Adrenal gland (tissue), 5 donors: ENCODE measurements around the gene CKMT1A.

Experiments used
- POLR2A ChIP-seq, 2 donors: fragments of 450-650 bp; IDR thresholded peaks; one replicate each; pipeline ENCODE4 v1.6.1; 2017; ENCODE audit warnings: antibody characterized with exemption in 2 of 2, mild to moderate bottlenecking in 2 of 2, moderate library complexity in 1 of 2
- TF ChIP-seq, protein P1 (sequence below), 6 experiments: fragments of 450-650 bp in 4 of 6; fragments of 200-600 bp in 2 of 6; sonication (generic) in 1 of 6; IDR thresholded peaks; 1 replicate in 5 of 6; 2 replicates in 1 of 6; pipeline versions ENCODE4 v1.5.1 to v1.8.0; 2016 to 2021; ENCODE audit warnings: antibody characterized with exemption in 6 of 6, mild to moderate bottlenecking in 2 of 6, moderate library complexity in 1 of 6
- donor health status: DM: no; HTN: no; CAD: no.

DNA sequence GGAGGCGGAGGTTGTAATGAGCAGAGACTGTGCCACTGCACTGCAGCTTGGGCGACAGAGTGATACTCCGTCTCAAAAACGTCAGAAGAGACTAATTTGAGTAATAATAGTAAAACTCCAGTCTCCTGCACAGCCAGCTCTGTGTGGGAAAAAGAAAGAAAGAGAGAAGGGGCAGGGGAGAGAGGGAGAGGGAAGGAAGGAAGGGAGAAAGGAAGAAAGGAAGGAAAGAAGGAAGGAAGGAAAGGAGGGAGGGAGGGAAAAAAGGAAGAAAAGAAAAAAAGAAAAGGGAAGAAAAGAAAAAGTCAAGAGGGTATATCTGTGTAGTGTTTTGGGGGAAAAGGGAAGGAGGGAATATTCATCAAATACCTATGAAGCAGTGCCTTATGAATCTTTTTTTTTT, 29.5 kb downstream of the CKMT1A start:
- TF ChIP-seq POLR2A (IDR thresholded peaks at IDR 0.05), result no peak
- TF ChIP-seq, protein P1, sequence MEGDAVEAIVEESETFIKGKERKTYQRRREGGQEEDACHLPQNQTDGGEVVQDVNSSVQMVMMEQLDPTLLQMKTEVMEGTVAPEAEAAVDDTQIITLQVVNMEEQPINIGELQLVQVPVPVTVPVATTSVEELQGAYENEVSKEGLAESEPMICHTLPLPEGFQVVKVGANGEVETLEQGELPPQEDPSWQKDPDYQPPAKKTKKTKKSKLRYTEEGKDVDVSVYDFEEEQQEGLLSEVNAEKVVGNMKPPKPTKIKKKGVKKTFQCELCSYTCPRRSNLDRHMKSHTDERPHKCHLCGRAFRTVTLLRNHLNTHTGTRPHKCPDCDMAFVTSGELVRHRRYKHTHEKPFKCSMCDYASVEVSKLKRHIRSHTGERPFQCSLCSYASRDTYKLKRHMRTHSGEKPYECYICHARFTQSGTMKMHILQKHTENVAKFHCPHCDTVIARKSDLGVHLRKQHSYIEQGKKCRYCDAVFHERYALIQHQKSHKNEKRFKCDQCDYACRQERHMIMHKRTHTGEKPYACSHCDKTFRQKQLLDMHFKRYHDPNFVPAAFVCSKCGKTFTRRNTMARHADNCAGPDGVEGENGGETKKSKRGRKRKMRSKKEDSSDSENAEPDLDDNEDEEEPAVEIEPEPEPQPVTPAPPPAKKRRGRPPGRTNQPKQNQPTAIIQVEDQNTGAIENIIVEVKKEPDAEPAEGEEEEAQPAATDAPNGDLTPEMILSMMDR (IDR thresholded peaks at IDR 0.05), result no peak
